SKM-1 (cell line): ENCODE results near the gene MYO1D.
"Not testable (repeated sequence)": the region's sequence is repeated elsewhere in the genome, so short reads cannot be mapped to it uniquely, and the experiment has no call there.

Experiments used
- DNase-seq: peaks from one replicate; lab custom pipeline; 2025; ENCODE audit not compliant: unreplicated experiment; lab: John Stamatoyannopoulos, UW

Gene MYO1D

GRCh38 chr17:32481193-32481592, 395.7 kb downstream of the MYO1D start:
- DNase-seq = no peak

- DNase-seq = no peak
Observed at GRCh38 chr17:32479074-32479617, 397.8 kb downstream of the MYO1D start.

GRCh38 chr17:32477220-32477619, 399.7 kb downstream of the MYO1D start:
- DNase-seq = no peak

GRCh38 chr17:32475258-32475657, 401.7 kb downstream of the MYO1D start:
- DNase-seq = no peak

GRCh38 chr17:32471652-32472051, 405.3 kb downstream of the MYO1D start:
- no peak for DNase-seq

GRCh38 chr17:32470405-32471167, 406.3 kb downstream of the MYO1D start:
- DNase-seq = no peak

- no peak for DNase-seq
Observed at GRCh38 chr17:32467949-32468348, 409.0 kb downstream of the MYO1D start.

GRCh38 chr17:32464374-32464773, 412.6 kb downstream of the MYO1D start:
- DNase-seq = no peak

GRCh38 chr17:32463304-32463703, 413.6 kb downstream of the MYO1D start:
- DNase-seq = no peak

GRCh38 chr17:32461853-32462617, 414.9 kb downstream of the MYO1D start:
- peak; percentile 51 for DNase-seq

GRCh38 chr17:32461498-32461852, 415.4 kb downstream of the MYO1D start:
- DNase-seq = no peak

GRCh38 chr17:32460054-32460453, 416.9 kb downstream of the MYO1D start:
- no peak for DNase-seq

- DNase-seq = no peak
Observed at GRCh38 chr17:32458371-32458770, 418.6 kb downstream of the MYO1D start.

- DNase-seq = no peak
Observed at GRCh38 chr17:32453370-32453769, 423.6 kb downstream of the MYO1D start.

- no peak for DNase-seq
Observed at GRCh38 chr17:32452281-32452680, 424.6 kb downstream of the MYO1D start.

GRCh38 chr17:32451879-32452278, 425.0 kb downstream of the MYO1D start:
- DNase-seq = no peak

- DNase-seq = not testable (repeated sequence)
Observed at GRCh38 chr17:32450379-32450778, 426.5 kb downstream of the MYO1D start.

- no peak for DNase-seq
Observed at GRCh38 chr17:32449963-32450362, 427.0 kb downstream of the MYO1D start.

GRCh38 chr17:32446949-32447348, 430.0 kb downstream of the MYO1D start:
- no peak for DNase-seq

GRCh38 chr17:32445971-32446370, 431.0 kb downstream of the MYO1D start:
- no peak for DNase-seq

- no peak for DNase-seq
Observed at GRCh38 chr17:32445497-32445896, 431.4 kb downstream of the MYO1D start.

GRCh38 chr17:32445074-32445415, 431.9 kb downstream of the MYO1D start:
- no peak for DNase-seq
